ENCODE data around the gene BCL2L13.

Gene BCL2L13

GRCh38 chr22:17638432-17639246 is at the start of gene BCL2L13:
Gene BCL2L13 (plus strand): TSS chr22:17638757. CDS start chr22:17655712, 16,955 bp downstream.
- peak within 1 kb of the TSS; percentile 93 for H3K4me3 ChIP-seq (ENCODE audit: control insufficient read depth, low read depth, low read length)

GRCh38 chr22:17589810-17590375 is 48.7 kb upstream of the BCL2L13 start:
- no peak overlapping the region for H3K4me3 ChIP-seq (ENCODE audit: control insufficient read depth, low read depth, low read length)
- DNase-seq (ENCODE audit: low read depth) = no peak
- no peak for TF ChIP-seq CTCF (conservative IDR thresholded peaks at IDR 0.05; ENCODE audit: control insufficient read depth, insufficient read depth, low read depth, low read length)

More at GRCh38 chr22:17638432-17639246, at the start of gene BCL2L13:
- TF ChIP-seq CTCF (conservative IDR thresholded peaks at IDR 0.05; ENCODE audit: control insufficient read depth, insufficient read depth, low read depth, low read length) = no peak
- DNase-seq (ENCODE audit: low read depth) = peak; percentile 80

GRCh38 chr22:17590586-17590985 is 48.0 kb upstream of the BCL2L13 start:
- DNase-seq (ENCODE audit: low read depth) = no peak
- no peak overlapping the region for H3K4me3 ChIP-seq (ENCODE audit: control insufficient read depth, low read depth, low read length)
- no peak for TF ChIP-seq CTCF (conservative IDR thresholded peaks at IDR 0.05; ENCODE audit: control insufficient read depth, insufficient read depth, low read depth, low read length)

GRCh38 chr22:17592201-17592600 is 46.4 kb upstream of the BCL2L13 start:
- DNase-seq (ENCODE audit: low read depth) = no peak
- TF ChIP-seq CTCF (conservative IDR thresholded peaks at IDR 0.05; ENCODE audit: control insufficient read depth, insufficient read depth, low read depth, low read length) = no peak
- H3K4me3 ChIP-seq (ENCODE audit: control insufficient read depth, low read depth, low read length) = no peak overlapping the region

GRCh38 chr22:17596226-17596625 is 42.3 kb upstream of the BCL2L13 start:
- DNase-seq (ENCODE audit: low read depth) = no peak
- TF ChIP-seq CTCF (conservative IDR thresholded peaks at IDR 0.05; ENCODE audit: control insufficient read depth, insufficient read depth, low read depth, low read length) = no peak
- H3K4me3 ChIP-seq (ENCODE audit: control insufficient read depth, low read depth, low read length) = no peak overlapping the region

GRCh38 chr22:17597217-17597616 is 41.3 kb upstream of the BCL2L13 start:
- H3K4me3 ChIP-seq (ENCODE audit: control insufficient read depth, low read depth, low read length) = no peak overlapping the region
- no peak for DNase-seq (ENCODE audit: low read depth)
- TF ChIP-seq CTCF (conservative IDR thresholded peaks at IDR 0.05; ENCODE audit: control insufficient read depth, insufficient read depth, low read depth, low read length) = no peak
